Kidney tubule cell (primary cell): ENCODE measurements around the gene MAL.
A peak's percentile ranks its signal among the peaks of the same experiment; 100 is the strongest.
"Not testable (repeated sequence)": the region's sequence is repeated elsewhere in the genome, so short reads cannot be mapped to it uniquely, and the experiment has no call there.

Experiments
- DNase-seq: peaks from one replicate; pipeline ENCODE4 v3.0.0-alpha.2; 2018; ENCODE audit warnings: low spot score

Gene MAL

GRCh38 chr2:95032868-95033603 lies 7.5 kb downstream of the MAL start:
- no peak for DNase-seq

GRCh38 chr2:95034221-95034620 lies 8.7 kb downstream of the MAL start:
- DNase-seq, result no peak

GRCh38 chr2:95034818-95035217 lies 9.3 kb downstream of the MAL start:
- DNase-seq, result no peak

- DNase-seq, result no peak
Observed at GRCh38 chr2:95036596-95037383, 11.3 kb downstream of the MAL start.

- no peak for DNase-seq
Observed at GRCh38 chr2:95037384-95037839, 11.9 kb downstream of the MAL start.

- DNase-seq, result not testable (repeated sequence)
Observed at GRCh38 chr2:95037841-95038585, 12.5 kb downstream of the MAL start.

GRCh38 chr2:95038635-95039298 lies 13.3 kb downstream of the MAL start:
- DNase-seq, result no peak

GRCh38 chr2:95039363-95039762 lies 13.9 kb downstream of the MAL start:
- DNase-seq, result no peak

GRCh38 chr2:95039978-95040377 lies 14.5 kb downstream of the MAL start:
- DNase-seq, result no peak

- DNase-seq, result no peak
Observed at GRCh38 chr2:95040426-95040825, 14.9 kb downstream of the MAL start.

GRCh38 chr2:95041060-95041823 lies 15.7 kb downstream of the MAL start:
- DNase-seq, result no peak

GRCh38 chr2:95041824-95042442 lies 16.4 kb downstream of the MAL start:
- DNase-seq, result no peak

GRCh38 chr2:95042472-95043271 lies 17.2 kb downstream of the MAL start:
- DNase-seq, result no peak

- peak; percentile 89 for DNase-seq
Observed at GRCh38 chr2:95043300-95044093, 18.0 kb downstream of the MAL start.

- no peak for DNase-seq
Observed at GRCh38 chr2:95044601-95045000, 19.1 kb downstream of the MAL start.

- no peak for DNase-seq
Observed at GRCh38 chr2:95046371-95047112, 21.0 kb downstream of the MAL start.

- no peak for DNase-seq
Observed at GRCh38 chr2:95047629-95048510, 22.4 kb downstream of the MAL start.
